GM12878 (cell line): ENCODE data around the gene EHHADH. TPM values are rescaled to one million over a fixed set of nuclear protein-coding genes. Genes with fewer than 3 reads are reported as not detected.
A peak's percentile ranks its signal among the peaks of the same experiment; 100 is the strongest.

Experiments
- BMI1 ChIP-seq: fragments of 450-650 bp; IDR thresholded peaks from 2 replicates; pipeline ENCODE4 v1.6.1; 2016; ENCODE audit warnings: mild to moderate bottlenecking, moderate library complexity, borderline replicate concordance
- CREM ChIP-seq: IDR thresholded peaks from 2 replicates; pipeline ENCODE4 v1.6.1; 2014; ENCODE audit warnings: antibody characterized with exemption, low read depth
- EED ChIP-seq: sonication (generic); IDR thresholded peaks from 2 replicates; pipeline ENCODE4 v1.6.1; 2016; ENCODE audit warnings: antibody characterized with exemption, low read depth
- ETV6 ChIP-seq, 2 experiments: fragments of 450-650 bp in 1 of 2; IDR thresholded peaks in 1 of 2; conservative IDR thresholded peaks in 1 of 2; 2 replicates each; pipeline ENCODE4 v1.6.1; 2014; ENCODE audit warnings: antibody characterized with exemption in 1 of 2, borderline replicate concordance in 1 of 2, low read depth in 1 of 2, mild to moderate bottlenecking in 1 of 2, moderate library complexity in 1 of 2
- FOXM1 ChIP-seq: IDR thresholded peaks from 2 replicates; pipeline ENCODE4 v1.6.1; 2012; ENCODE audit warnings: low read depth, mild to moderate bottlenecking, inconsistent platforms, low read length, moderate library complexity
- GABPA ChIP-seq: IDR thresholded peaks from 2 replicates; pipeline ENCODE4 v1.6.1; 2014; ENCODE audit warnings: antibody characterized with exemption, low read depth, mild to moderate bottlenecking, inconsistent platforms
- HSF1 ChIP-seq: fragments of 150-350 bp; IDR thresholded peaks from 2 replicates; pipeline ENCODE4 v1.6.1; 2014; ENCODE audit warnings: mild to moderate bottlenecking, low read depth, low read length
- JUNB ChIP-seq: IDR thresholded peaks from 2 replicates; pipeline ENCODE4 v1.6.1; 2016; ENCODE audit warnings: antibody characterized with exemption, mild to moderate bottlenecking
- MAX ChIP-seq: IDR thresholded peaks from 2 replicates; pipeline ENCODE4 v1.6.1; 2012; ENCODE audit warnings: low read depth, low read length, improper control_type of control experiment
- MLLT1 ChIP-seq: fragments of 450-650 bp; IDR thresholded peaks from 2 replicates; pipeline ENCODE4 v1.6.1; 2016; ENCODE audit warnings: mild to moderate bottlenecking
- NRF1 ChIP-seq: conservative IDR thresholded peaks from 2 replicates; pipeline ENCODE4 v1.6.1; 2011; ENCODE audit warnings: mild to moderate bottlenecking, low read depth, low read length, improper control_type of control experiment
- POLR2AphosphoS2 ChIP-seq: IDR thresholded peaks from 2 replicates; pipeline ENCODE4 v1.6.1; 2011; ENCODE audit warnings: low read depth, mild to moderate bottlenecking, low read length, improper control_type of control experiment, moderate library complexity
- RCOR1 ChIP-seq: conservative IDR thresholded peaks from 2 replicates; pipeline ENCODE4 v1.6.1; 2012; ENCODE audit warnings: low read depth, low read length, improper control_type of control experiment
- REST ChIP-seq: IDR thresholded peaks from 2 replicates; pipeline ENCODE4 v1.6.1; 2012; ENCODE audit warnings: mild to moderate bottlenecking, low read depth, low read length
- SMC3 ChIP-seq: IDR thresholded peaks from 2 replicates; pipeline ENCODE4 v1.6.1; 2011; ENCODE audit warnings: low read length, improper control_type of control experiment, borderline replicate concordance
- SPI1 ChIP-seq: IDR thresholded peaks from 2 replicates; pipeline ENCODE4 v1.6.1; 2011; ENCODE audit warnings: low read depth, mild to moderate bottlenecking, low read length, moderate library complexity, borderline replicate concordance; ENCODE audit not compliant: insufficient read depth
- STAT1 ChIP-seq: fragments of 450-650 bp; conservative IDR thresholded peaks from 2 replicates; pipeline ENCODE4 v1.6.1; 2014; ENCODE audit warnings: antibody characterized with exemption, mild to moderate bottlenecking
- SUZ12 ChIP-seq: fragments of 200-600 bp; sonication (generic); IDR thresholded peaks from one replicate; pipeline ENCODE4 v1.6.1; 2018; ENCODE audit warnings: antibody characterized with exemption, mild to moderate bottlenecking; ENCODE audit not compliant: unreplicated experiment
- YBX1 ChIP-seq: fragments of 450-650 bp; IDR thresholded peaks from 2 replicates; pipeline ENCODE4 v1.6.1; 2016; ENCODE audit warnings: antibody characterized with exemption
- ZBTB33 ChIP-seq: fragments of 450-650 bp; IDR thresholded peaks from 2 replicates; pipeline ENCODE4 v1.6.1; 2017; ENCODE audit warnings: mild to moderate bottlenecking
- ZNF207 ChIP-seq: fragments of 450-650 bp; IDR thresholded peaks from 2 replicates; pipeline ENCODE4 v1.6.1; 2014; ENCODE audit warnings: antibody characterized with exemption, mild to moderate bottlenecking, borderline replicate concordance
- ZNF384 ChIP-seq: IDR thresholded peaks from 2 replicates; pipeline ENCODE4 v1.6.1; 2012; ENCODE audit warnings: low read depth, mild to moderate bottlenecking, low read length, improper control_type of control experiment, borderline replicate concordance
- polyA plus RNA-seq, 11 experiments: library from polyadenylated mRNA; depleted of rRNA in 4 of 11; unstranded in 6 of 11; stranded (reverse) in 5 of 11; fragments of >200 nt; fragmentation: Nextera tagmentation in 4 of 11; fragmentation: Illumina TruSeq in 1 of 11; extraction: Ambion mirVana in 4 of 11; extraction: Trizol in 1 of 11; gene quantifications; 1 replicate in 1 of 11; 2 replicates in 10 of 11; pipeline versions ENCODE4 v1.2.1 to v1.2.3, GENCODE V29; 2011 to 2016; ENCODE audit warnings: inconsistent platforms in 2 of 11, missing spikeins in 2 of 11, low read depth in 1 of 11
- total RNA-seq, 4 experiments: library from RNA; depleted of rRNA in 3 of 4; stranded (reverse); fragments of >200 nt in 3 of 4; fragmentation: Illumina TruSeq in 1 of 4; extraction: Trizol in 1 of 4; gene quantifications; 2 replicates each; pipeline versions ENCODE4 v1.2.1 to v1.2.3, GENCODE V29; 2013 to 2021

EHHADH gene
- total and polyA plus RNA-seq, 10 of the 15 experiments (the other 5 are each of a cell fraction or from before 2014, with no cell fraction given) = 0.96 to 8.4 (median 5.3) TPM

GRCh38 chr3:185282696-185283373 lies 29.0 kb upstream of the EHHADH start (continued):
- TF ChIP-seq MLLT1 (0 out of 2 replicates have a peak, but pooled peaks have one; percentile 48), REST (no peak), BMI1 (no peak), HSF1 (no peak), ZNF207 (peak; percentile 79; the same call in 1 of the 2 replicates), MAX (no peak), EED (no peak), FOXM1 (no peak), ETV6 (conservative IDR thresholded peaks at IDR 0.05 in 1 of 2, IDR thresholded peaks at IDR 0.05 in 1 of 2; ENCODE audit: borderline replicate concordance in 1 of 2, low read depth in 1 of 2) (no peak), NRF1 (no peak), JUNB (no peak), RCOR1 (no peak), CREM (peak; percentile 100), POLR2AphosphoS2 (peak; percentile 64; the same call in 1 of the 2 replicates), SUZ12 (no peak), YBX1 (no peak), SPI1 (no peak), STAT1 (no peak), ZNF384 (no peak), SMC3 (no peak), ZBTB33 (no peak), GABPA (peak; percentile 98)
